ENCODE results near the gene MARCOL.
A peak's percentile ranks its signal among the peaks of the same experiment; 100 is the strongest.
"Not testable (repeated sequence)": the region's sequence is repeated elsewhere in the genome, so short reads cannot be mapped to it uniquely, and the experiment has no call there.

The MARCOL gene

DNA sequence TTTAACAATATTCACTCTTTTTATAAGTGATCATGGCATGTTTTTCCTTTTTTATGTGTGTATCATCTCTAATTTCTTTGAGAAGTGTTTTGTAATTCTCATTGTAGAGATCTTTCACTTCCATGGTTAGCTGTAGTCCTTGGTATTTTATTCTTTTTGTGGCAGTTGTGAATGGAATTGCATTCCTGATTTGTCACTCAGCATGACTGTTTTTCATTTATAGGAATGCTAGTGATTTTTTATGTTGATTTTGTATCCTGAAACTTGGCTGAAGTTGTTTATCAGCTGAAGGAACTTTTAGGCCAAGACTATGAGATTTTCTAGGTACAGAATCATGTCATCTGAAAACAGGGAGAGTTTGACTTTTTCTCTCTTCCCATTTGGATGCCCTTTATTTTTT is 17.1 kb downstream of the MARCOL start:
- TF ChIP-seq, protein P1, sequence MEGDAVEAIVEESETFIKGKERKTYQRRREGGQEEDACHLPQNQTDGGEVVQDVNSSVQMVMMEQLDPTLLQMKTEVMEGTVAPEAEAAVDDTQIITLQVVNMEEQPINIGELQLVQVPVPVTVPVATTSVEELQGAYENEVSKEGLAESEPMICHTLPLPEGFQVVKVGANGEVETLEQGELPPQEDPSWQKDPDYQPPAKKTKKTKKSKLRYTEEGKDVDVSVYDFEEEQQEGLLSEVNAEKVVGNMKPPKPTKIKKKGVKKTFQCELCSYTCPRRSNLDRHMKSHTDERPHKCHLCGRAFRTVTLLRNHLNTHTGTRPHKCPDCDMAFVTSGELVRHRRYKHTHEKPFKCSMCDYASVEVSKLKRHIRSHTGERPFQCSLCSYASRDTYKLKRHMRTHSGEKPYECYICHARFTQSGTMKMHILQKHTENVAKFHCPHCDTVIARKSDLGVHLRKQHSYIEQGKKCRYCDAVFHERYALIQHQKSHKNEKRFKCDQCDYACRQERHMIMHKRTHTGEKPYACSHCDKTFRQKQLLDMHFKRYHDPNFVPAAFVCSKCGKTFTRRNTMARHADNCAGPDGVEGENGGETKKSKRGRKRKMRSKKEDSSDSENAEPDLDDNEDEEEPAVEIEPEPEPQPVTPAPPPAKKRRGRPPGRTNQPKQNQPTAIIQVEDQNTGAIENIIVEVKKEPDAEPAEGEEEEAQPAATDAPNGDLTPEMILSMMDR (IDR thresholded peaks at IDR 0.05; ENCODE audit: control insufficient read depth, insufficient read depth, low read depth, low read length, missing control alignments), result no peak
- no peak for DNase-seq (ENCODE audit: low read depth)
- no peak overlapping the region for H3K4me3 ChIP-seq (ENCODE audit: control insufficient read depth, low read depth, low read length)

DNA sequence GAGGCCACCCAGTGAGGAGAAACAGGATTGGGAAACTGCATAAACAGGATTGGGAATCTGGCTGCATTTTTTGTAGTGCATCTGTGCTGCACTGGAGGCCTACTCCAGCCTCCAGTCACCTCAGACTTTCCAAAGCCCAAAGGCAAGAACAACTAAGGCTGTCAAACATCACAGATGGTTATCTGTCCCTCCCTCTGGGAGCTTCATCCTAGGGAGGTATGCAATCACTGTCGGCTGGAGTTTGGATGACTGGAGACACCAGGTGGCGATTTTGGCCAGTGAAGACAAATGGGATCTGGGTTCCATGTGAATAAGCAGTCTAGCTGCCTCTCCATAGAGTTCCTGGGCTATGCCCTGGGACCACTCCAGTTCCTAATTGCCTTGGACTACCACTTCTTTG is 21.0 kb downstream of the MARCOL start:
- TF ChIP-seq, protein P1 (IDR thresholded peaks at IDR 0.05; ENCODE audit: control insufficient read depth, insufficient read depth, low read depth, low read length, missing control alignments), result no peak
- H3K4me3 ChIP-seq (ENCODE audit: control insufficient read depth, low read depth, low read length), result no peak overlapping the region
- DNase-seq (ENCODE audit: low read depth), result no peak

DNA sequence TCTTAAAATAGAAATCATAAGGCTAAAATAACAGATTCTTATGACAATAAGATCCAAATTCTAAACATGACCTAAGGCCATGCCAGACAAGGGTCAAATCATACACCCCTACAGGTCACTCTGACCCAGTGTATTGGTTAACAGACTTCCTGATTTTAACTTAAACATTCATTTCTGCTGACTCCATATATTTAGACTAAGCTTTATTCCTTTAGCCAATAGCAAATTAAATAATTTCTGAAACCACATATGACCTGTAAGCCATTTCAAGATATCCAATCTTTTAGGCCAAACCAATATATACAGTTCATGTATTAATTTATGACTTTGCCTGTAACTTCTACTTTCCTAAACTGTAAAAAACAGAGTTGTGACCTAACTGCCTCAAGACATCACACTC is 22.9 kb downstream of the MARCOL start:
- DNase-seq (ENCODE audit: low read depth), result no peak
- no peak overlapping the region for H3K4me3 ChIP-seq (ENCODE audit: control insufficient read depth, low read depth, low read length)
- TF ChIP-seq, protein P1 (IDR thresholded peaks at IDR 0.05; ENCODE audit: control insufficient read depth, insufficient read depth, low read depth, low read length, missing control alignments), result no peak

DNA sequence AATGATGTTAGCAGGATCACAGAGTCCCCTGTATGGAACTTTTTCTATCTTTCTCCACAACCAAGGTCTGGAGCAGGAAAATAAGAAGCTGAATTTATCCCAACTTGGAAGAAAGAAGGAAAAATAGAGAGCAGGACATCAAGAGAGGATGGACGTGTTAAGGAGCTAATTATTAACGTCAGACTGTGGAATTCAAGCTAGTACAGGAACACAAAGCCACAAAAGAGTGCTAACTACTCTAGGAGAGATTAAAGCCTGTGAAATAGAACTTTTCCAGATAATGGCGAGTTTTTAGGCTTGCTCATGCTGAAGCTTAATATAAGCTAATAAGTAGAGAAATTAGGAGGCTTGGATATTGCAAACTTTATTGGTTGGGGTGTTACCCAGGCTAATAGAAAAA is 29.6 kb downstream of the MARCOL start:
- TF ChIP-seq, protein P1 (IDR thresholded peaks at IDR 0.05; ENCODE audit: control insufficient read depth, insufficient read depth, low read depth, low read length, missing control alignments), result no peak

DNA sequence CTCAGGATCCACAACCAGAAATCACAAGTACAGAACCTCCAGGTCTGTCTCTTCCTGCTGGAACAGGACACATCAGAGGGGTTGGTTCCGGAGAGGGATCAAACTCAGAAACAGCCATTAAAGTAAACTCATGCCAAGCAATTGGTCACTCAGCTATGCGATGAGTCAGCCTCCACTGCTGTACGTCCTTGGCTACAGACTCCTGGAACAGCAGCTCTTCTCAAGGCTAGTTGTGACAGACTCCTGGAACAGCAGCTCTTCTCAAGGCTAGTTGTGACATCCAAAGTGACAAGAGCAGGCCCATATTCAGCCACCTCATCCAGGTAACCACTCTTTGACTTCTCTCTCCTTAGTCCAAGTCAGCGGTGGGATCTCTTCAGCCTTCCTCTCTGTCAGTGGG is 30.2 kb downstream of the MARCOL start, which contains the start of gene SPINK13:
Gene SPINK13, plus strand, starts transcription at position 229 of the 400 bp plus-strand sequence. CDS start 1,279 bp downstream, outside the sequence.
- TF ChIP-seq, protein P1 (IDR thresholded peaks at IDR 0.05; ENCODE audit: control insufficient read depth, insufficient read depth, low read depth, low read length, missing control alignments), result no peak
- DNase-seq (ENCODE audit: low read depth), result peak; percentile 71

More for the DNA sequence above, 29.6 kb downstream of the MARCOL start:
- DNase-seq (ENCODE audit: low read depth), result no peak
- no peak overlapping the region for H3K4me3 ChIP-seq (ENCODE audit: control insufficient read depth, low read depth, low read length)

DNA sequence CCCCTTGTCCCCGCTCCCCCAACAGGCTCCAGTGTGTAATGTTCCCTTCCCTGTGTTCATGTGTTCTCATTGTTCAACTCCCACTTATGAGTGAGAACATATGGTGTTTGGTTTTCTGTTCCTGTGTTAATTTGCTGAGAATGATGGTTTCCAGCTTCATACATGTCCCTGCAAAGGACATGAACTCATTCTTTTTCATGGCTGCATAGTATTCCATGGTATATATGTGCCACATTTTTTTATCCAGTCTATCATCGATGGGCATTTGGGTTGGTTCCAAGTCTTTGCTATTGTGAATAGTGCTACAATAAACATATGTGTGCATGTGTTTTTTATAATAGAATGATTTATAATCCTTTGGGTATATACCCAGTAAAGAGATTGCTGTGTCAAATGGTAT is 36.8 kb downstream of the MARCOL start:
- DNase-seq (ENCODE audit: low read depth); H3K4me3 ChIP-seq (ENCODE audit: control insufficient read depth, low read depth, low read length): not testable (repeated sequence)

More for the DNA sequence above, 30.2 kb downstream of the MARCOL start, which contains the start of gene SPINK13:
- no peak within 1 kb of the TSS for H3K4me3 ChIP-seq (ENCODE audit: control insufficient read depth, low read depth, low read length)

DNA sequence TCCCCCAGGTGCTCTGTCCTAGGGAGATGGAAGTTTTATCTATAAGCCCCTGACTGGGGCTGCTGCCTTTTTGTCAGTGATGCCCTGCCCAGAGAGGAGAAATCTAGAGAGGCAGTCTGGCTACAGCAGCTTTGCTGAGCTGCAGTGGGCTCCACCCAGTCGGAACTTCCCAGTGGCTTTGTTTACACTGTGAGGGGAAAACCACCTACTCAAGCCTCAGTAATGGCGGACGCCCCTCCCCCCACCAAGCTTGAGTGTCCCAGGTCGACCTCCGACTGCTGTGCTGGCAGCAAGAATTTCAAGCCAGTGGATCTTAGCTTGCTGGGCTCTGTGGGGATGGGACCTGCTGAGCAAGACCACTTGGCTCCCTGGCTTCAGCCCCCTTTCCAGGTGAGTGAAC is 42.6 kb downstream of the MARCOL start:
- DNase-seq (ENCODE audit: low read depth); H3K4me3 ChIP-seq (ENCODE audit: control insufficient read depth, low read depth, low read length): not testable (repeated sequence)

DNA sequence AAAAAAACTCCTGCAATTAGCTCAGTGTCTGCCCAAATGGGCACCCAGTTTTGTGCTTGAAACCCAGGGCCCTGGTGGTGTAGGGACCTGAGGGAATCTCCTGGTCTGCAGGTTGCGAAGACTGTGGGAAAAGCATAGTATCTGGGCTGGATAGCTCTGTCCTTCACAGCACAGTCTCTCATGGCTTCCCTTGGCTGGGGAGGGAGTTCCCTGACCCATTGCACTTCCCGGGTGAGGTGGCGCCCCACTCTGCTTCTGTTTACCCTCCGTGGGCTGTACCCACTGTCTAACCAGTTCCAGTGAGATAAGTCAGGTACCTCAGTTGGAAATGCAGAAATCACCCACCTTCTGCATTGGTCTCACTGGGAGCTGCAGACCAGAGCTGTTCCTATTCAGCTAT is 43.0 kb downstream of the MARCOL start:
- not testable (repeated sequence) for DNase-seq (ENCODE audit: low read depth); H3K4me3 ChIP-seq (ENCODE audit: control insufficient read depth, low read depth, low read length)
